NCI-H748 treated with DMSO at 0.1 percent for 48 hours (cell line): ENCODE data around the gene CDC42.

Experiments used
- DNase-seq: peaks from one replicate; lab custom pipeline; 2025; lab: John Stamatoyannopoulos, UW

CDC42 gene

DNA sequence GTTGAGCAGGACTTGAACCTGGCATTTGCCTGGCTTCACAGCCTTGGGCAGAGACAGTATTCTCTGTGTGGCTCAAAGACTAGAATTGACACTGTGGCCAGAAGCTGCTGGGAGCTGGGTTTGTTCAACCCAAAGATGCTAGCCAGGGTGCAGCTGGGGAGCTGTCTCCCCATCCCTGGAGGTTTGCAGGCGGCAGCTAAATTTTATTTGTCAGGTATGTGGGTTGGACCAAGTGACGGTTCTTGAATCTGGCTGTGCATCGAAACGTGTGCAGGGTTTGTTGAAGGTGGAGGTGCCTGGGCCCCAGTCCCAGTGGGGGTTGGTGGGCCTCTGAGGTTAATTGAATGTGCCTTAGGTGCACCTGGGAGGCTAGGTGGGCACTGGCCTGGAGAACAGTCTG, 78.6 kb downstream of the CDC42 start:
- DNase-seq = no peak

DNA sequence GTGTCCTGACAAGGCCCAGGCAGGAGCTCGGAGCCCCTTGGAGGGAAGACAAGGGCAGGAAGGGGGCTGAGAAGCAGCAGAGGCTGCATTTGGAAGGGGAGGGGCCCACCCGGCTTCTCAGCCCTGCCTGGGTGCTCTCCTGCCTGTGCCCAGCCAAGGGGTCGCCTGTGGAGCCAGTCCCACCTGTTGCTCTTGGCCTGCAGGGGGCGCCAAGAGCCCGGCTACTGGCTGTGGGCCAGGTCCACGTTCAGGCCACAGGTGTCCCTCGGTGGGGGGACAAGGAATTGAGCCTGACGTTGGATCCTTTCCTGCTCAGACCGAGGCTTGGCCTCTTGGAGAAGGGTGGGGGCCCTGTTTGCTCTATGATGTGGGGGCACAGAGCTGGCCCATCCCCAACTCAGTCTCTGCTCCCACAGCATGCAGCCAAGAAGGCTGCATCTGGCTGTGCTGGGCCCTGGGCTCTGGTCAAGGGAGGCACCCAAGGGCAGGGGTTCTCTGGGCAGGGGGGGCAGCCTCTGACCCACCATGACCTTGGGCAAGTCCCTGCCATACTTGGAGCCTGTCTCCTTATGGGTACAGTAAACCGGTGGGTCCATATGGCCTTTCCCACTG, 79.5 kb downstream of the CDC42 start:
- peak; percentile 14 for DNase-seq

DNA sequence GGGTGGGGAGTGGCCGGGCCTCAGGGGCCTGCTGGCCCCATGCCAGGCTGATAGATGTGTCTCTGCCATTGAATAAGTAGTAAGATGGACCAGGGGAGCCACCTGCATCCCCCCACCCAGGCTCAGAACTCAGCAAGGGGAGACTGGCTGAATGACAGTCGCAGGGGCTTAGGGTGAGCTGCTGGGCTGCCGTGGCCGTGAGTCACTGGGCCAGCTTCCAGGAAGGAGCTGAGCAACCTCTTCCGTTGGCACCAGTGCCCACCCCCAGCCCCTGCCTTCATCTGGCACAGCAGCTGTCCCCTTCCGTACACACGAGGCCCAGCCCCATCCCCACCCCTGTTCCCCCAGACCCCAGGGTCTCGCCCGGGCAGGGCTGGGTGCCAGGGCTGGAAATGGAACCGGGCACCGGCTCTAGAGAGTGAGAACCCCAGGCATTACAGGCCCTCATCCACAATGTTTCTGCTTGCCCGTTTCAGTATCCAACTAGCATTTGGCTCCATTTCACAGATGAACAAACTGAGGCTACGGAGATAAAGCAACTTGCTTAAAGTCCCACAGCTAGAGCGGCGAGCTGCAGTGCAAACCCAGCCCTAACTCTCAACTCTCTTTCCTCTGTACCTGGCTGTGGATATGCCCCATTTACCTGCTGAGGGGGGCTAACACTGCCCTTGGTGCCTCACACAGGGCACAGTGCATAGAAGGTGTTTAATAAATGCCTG, 80.2 kb downstream of the CDC42 start:
- no peak for DNase-seq

DNA sequence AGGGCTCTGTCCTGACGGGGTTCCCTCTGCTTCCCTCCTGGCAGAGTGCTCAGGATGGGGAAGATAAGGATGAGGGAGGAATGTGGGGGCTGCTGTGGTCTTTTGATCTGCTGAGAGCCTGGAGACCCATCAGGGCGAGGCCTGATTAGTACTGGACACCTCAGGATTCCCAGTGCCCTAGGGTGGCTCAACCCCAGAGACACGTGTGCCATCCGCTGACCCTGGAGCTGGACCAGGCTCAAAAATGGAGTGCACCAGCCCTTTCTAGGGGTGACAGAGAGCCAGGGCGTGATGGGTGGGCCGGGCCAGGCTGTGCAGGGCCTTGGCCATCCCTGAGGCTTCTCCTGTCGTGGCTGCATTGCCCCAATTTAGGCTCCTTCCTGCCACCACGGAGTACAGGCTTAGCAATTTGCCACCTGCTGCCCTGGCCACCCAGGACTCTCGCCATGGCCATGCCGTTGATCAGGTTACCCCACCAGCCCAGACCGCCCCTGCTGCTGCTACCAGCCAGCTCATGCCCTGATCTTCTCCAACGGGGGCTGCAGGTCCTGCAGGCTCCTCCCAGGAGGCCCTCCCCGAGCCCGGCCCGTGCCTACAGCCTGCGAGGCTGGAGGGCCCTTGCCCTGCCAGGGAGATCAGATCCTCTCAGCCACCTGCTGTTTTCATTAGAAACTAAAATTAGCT, 80.9 kb downstream of the CDC42 start:
- no peak for DNase-seq

DNA sequence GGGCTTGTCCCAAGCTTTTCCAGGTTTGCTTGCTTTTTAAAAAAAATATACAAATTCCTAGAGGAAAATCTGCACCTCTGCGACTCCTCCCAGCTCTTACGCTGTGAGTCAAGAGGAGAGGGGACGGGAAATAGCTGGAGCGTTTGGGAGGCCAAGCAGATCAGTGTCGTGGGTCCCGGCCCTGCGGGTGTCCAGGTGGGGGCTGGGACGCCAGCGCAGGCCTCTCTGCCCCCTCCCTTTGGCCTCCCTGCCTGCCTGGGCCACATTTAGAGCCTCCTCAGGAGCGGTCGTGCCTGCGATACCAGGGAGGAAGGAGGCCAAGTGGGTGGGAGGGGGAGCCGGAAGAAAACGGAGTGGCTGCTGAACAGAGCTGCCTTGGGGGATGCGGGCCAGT, 81.4 kb downstream of the CDC42 start:
- DNase-seq = no peak

DNA sequence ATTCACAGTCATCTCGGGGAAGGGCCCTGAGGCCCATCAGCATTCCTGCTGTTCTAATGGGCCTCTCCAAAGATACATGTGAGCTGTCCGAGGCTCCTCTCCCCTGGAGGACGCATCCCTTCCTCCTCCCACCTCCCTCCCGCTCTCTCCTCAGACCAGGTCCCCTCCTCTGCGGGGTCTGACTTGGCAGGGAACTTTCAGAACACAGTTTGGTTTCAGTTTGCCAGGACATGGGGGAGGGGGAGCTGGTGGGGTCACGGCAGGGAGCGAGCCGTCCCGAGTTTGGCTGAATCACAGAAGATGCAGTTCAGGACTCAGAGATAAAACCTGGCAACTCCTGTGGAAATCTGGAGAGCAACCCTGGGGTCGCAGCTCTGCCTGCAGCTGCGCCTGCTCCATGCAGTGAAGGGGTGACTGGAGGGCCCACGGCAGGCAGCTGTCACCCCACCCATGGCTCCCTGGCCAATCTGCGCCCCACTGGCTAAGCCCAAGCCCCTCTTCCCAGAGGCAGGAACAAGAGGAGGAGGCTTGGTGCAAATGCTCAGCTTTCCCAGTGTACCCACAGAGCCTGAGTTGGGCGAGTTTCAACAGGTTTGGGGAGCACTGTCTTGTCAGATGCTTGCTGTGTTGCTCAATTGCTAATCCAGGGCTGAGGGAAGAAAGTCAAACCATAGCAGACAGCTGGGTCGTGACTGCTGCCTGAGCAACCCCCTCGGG, 84.7 kb downstream of the CDC42 start:
- no peak for DNase-seq

DNA sequence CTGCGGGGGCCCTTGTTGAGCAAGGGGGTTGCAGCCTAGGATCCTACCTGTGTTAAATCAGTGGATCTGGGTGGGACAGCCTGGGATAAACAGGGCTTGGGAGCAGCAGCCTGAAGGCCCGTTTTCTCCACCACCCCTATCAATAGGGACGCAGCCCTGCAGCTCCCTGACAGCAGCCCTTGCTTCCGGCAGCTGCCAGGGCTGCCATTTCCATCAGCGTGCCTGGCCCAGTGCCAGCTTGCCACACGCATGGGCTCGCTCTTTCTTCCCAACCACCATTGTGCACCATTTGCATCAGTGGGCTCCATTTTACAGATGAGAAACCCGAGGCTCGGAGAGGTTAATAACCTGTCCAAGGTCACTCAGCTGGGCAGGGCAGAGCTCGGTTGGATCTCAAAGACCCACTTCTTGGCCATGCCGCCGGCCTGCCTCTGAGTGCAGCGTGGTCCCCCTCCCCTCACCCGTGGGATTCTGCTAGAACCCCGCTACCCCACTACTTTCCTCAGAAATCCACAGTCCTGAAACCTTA, 86.6 kb downstream of the CDC42 start:
- no peak for DNase-seq

DNA sequence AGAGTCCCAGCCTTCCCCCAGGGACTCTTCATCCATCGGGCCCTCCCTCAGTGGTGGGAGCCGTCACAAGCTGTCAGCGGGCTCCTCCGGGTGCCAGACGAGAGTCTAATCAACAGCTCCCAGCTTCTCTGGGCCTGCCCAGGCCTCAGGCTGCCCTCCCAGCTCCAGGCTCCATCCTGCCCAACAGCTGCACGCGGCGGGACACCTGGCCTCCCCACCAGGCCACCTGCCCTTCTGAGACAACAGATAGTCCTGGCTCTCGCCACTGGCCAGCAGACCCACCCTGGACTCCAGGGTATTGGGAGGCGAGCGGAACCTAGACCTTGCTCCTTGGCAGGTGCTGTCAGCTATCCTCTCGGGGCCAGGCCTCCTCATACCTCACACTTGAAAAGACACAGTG, 87.3 kb downstream of the CDC42 start:
- DNase-seq = no peak
